ENCODE data around the gene SEMA5A.

SEMA5A gene

GRCh38 chr5:9318031-9318430, 227.8 kb downstream of the SEMA5A start:
- DNase-seq, result no peak

- DNase-seq, result no peak
Measured at GRCh38 chr5:9316733-9317132, 229.1 kb downstream of the SEMA5A start.

- no peak for DNase-seq
Measured at GRCh38 chr5:9316041-9316440, 229.8 kb downstream of the SEMA5A start.

GRCh38 chr5:9314558-9314957, 231.3 kb downstream of the SEMA5A start:
- no peak for DNase-seq

GRCh38 chr5:9313751-9314150, 232.1 kb downstream of the SEMA5A start:
- no peak for DNase-seq

- no peak for DNase-seq
Measured at GRCh38 chr5:9307150-9307549, 238.7 kb downstream of the SEMA5A start.

- DNase-seq, result no peak
Measured at GRCh38 chr5:9302218-9302617, 243.7 kb downstream of the SEMA5A start.

GRCh38 chr5:9301200-9301599, 244.7 kb downstream of the SEMA5A start:
- no peak for DNase-seq

- no peak for DNase-seq
Measured at GRCh38 chr5:9297134-9297533, 248.7 kb downstream of the SEMA5A start.

GRCh38 chr5:9295466-9295801, 250.4 kb downstream of the SEMA5A start:
- DNase-seq, result no peak

GRCh38 chr5:9294793-9295465, 250.9 kb downstream of the SEMA5A start:
- DNase-seq, result no peak

GRCh38 chr5:9288234-9288633, 257.6 kb downstream of the SEMA5A start:
- DNase-seq, result no peak

- DNase-seq, result no peak
Measured at GRCh38 chr5:9284781-9285307, 261.0 kb downstream of the SEMA5A start.

GRCh38 chr5:9284272-9284671, 261.6 kb downstream of the SEMA5A start:
- no peak for DNase-seq

GRCh38 chr5:9283473-9283872, 262.4 kb downstream of the SEMA5A start:
- no peak for DNase-seq

- no peak for DNase-seq
Measured at GRCh38 chr5:9283021-9283420, 262.9 kb downstream of the SEMA5A start.

GRCh38 chr5:9282211-9282610, 263.7 kb downstream of the SEMA5A start:
- DNase-seq, result no peak

- no peak for DNase-seq
Measured at GRCh38 chr5:9279774-9280173, 266.1 kb downstream of the SEMA5A start.

- DNase-seq, result no peak
Measured at GRCh38 chr5:9278921-9279603, 266.8 kb downstream of the SEMA5A start.

GRCh38 chr5:9269014-9269413, 276.9 kb downstream of the SEMA5A start:
- DNase-seq, result no peak

- no peak for DNase-seq
Measured at GRCh38 chr5:9268226-9268625, 277.6 kb downstream of the SEMA5A start.

GRCh38 chr5:9265441-9266287, 280.2 kb downstream of the SEMA5A start:
- no peak for DNase-seq

- no peak for DNase-seq
Measured at GRCh38 chr5:9264301-9264700, 281.6 kb downstream of the SEMA5A start.

GRCh38 chr5:9263656-9264055, 282.2 kb downstream of the SEMA5A start:
- no peak for DNase-seq
